GF-D8 (cell line): ENCODE results near the gene PDK1.
"Not testable (repeated sequence)": the region's sequence is repeated elsewhere in the genome, so short reads cannot be mapped to it uniquely, and the experiment has no call there.

ENCODE experiments used
- DNase-seq: peaks from one replicate; lab custom pipeline; 2025; lab: John Stamatoyannopoulos, UW

PDK1 gene

DNA sequence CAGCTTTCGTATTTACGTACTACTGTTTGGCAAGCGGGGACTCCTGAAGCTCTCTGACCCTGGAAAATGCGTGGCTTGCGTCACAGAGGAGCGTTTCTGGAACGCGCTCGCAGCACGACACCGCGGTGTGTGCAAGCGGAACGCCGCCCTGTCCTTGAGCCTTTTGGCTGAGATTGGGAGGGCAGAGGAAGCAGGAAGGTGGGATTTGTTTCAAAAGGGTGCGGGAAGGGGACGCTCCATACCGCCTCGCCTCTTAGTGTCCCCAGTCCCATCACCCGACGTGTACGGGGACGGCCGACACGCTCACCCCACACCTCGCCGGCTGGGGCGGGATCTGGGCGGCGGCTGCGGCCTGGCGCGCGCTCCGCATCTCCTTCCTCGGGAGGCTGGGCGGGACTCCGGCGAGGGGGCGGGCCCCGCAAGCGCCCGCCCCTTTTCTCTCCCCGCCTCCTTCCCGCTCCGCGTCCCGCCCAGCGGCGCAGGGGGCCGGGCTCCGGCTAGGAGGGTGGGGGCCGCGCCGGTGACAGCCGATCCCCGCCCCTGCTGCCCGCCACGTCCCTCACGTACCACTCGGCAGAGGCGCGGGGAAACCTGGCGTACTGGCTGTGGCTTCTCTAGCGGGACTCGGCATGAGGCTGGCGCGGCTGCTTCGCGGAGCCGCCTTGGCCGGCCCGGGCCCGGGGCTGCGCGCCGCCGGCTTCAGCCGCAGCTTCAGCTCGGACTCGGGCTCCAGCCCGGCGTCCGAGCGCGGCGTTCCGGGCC lies at the start of gene PDK1:
TSS of gene PDK1 (plus strand) at position 569 of the 762 bp plus-strand sequence. CDS start at position 630, 61 bp downstream.
- DNase-seq: peak; percentile 87

GRCh38 chr2:172507199-172507598 lies 48.7 kb upstream of the PDK1 start:
- DNase-seq: no peak

- peak; percentile 83 for DNase-seq
These were observed 45.8 kb upstream of the PDK1 start for GRCh38 chr2:172510088-172510487.

GRCh38 chr2:172510548-172510947 lies 45.3 kb upstream of the PDK1 start:
- no peak for DNase-seq

GRCh38 chr2:172512810-172513523 lies 42.9 kb upstream of the PDK1 start:
- no peak for DNase-seq

DNA sequence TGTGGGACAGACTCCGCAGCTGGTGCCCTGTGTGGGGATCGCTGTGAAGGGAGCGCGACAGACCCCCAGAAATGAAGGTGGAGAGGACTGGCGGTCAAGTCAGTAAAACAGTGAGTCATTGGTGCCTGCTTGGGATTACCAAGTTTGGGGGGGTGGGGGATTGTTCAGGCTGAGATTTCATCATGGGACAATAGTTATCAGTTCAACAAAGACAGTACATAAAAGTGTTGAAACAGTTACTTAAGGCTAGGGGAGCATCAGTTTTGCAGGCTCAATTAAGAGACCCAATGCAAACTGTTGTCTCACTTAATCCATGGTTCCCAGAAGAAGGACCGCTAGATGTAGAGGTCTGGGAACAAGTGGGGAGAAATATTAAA lies 42.4 kb upstream of the PDK1 start:
- DNase-seq: peak; percentile 81

DNA sequence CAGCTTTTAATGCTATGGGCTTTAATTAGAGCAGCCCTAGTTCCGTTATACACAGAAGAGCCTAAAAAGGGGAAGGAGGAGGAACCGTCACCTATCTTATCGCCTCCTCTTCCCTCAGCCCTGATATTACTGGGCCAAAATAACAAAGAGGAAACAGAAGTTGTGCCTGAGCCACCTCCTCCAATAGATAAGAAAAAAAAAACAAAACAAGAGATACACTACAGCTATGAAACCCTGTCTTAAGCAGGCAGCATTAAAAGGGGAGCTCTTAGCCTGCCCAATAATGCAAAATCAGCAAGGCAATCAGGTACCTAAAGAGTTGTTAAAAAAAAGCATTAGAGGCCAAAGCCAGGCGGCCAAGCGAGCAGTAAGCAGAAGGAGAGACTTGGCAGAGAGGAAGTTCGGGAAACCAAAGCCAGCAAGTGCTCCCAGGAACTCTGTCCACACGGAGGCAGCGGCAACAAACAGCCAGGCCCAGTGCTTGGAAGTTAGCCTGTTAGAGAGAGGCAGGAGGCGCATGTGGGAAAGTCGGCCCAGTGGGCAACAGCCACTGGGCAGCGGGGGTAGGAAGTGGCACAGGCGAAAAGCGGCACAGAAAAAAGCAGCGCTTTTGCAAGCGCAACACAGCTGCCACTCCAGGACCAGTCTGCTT lies 41.8 kb upstream of the PDK1 start:
- peak; percentile 97 for DNase-seq

DNA sequence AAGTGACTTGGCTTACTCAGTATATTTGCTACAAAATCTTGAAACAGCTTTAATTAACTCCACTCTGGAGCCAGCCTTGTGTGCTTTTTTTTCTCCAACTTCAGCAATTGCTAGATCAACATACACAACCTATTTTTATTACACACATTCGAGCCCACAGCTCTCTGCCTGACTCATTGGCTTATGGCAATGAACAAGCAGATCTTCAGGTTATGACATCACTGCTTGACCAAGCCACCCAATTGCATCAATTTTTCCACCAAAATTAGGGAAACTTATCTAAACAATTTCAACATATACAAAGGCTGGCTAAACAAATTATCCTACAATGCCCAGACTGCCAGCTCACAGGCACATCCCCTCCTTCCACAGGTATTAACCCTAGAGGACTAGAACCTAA lies 39.6 kb upstream of the PDK1 start:
- DNase-seq: peak; percentile 29

DNA sequence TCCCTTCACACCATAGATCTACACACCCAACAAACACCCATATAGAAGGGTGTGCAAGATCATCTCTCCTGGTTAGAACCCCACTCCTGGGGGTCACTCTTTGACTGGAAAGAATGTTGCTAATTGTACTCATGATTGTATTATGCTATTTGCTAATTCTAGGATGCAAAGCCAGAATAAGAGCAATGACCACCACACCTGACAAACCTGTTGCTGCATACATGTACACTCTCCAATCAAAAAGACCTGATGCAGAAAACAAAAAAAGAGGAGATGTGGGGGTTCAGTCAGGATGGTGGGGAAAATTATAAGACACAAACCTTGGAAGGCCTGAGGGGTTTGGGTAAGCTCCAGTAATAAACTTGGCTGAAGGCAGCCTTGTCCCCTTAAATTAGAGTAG lies 36.9 kb upstream of the PDK1 start:
- DNase-seq: no peak

DNA sequence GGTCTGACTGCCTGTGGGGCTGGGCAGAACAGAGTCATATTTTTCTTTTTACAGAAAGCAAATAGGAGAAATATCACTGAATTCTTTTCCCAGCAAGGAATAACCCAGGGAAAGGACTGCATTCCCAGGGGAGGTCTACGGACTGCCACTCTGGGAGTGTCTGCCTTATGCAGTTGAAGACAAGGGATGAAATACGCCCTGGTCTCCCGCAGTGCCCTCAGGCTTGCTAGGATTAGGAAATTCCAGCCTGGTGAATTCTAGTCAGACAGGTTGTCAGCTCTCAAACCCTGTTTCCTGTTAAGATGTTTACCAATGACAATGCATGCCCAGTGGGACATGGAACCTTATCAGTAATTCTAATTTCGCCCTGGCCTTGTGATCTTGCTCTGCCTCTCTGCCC lies 30.3 kb upstream of the PDK1 start:
- no peak for DNase-seq

DNA sequence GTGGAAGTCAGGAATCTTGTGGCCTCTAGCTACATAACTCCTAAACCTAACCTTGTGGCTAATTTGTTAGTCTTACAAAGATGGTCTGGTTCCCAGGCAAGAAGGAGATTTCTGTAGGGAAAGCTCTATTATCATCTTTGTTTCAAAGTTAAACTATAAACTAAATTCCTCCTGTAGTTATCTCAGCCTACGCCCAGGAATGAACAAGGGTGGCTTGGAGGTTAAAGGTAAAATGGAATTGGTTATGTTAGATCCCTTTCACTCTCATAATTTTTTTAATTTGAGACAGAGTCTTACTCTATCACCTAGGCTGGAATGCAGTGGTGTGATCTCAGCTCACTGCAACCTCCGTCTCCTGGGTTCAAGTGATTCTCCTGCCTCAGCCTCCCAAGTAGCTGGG lies 24.6 kb upstream of the PDK1 start:
- DNase-seq: no peak

DNA sequence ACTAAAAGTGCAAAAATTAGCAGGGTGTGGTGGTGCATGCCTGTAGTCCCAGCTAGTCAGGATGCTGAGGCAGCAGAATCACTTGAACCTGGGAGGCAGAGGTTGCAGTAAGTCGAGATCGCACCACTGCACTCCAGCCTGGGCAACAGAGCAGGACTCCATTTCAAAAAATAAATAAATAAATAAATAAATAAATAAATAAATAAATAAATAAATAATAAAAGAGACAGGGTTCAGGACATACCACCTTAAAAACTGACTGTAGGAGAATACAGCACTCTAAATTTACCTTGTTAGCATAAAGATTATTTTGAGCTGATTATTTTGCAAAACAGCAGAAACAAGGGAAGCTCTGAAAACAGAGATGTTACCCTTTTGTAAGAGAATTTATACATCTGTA lies 23.4 kb upstream of the PDK1 start:
- DNase-seq: not testable (repeated sequence)

DNA sequence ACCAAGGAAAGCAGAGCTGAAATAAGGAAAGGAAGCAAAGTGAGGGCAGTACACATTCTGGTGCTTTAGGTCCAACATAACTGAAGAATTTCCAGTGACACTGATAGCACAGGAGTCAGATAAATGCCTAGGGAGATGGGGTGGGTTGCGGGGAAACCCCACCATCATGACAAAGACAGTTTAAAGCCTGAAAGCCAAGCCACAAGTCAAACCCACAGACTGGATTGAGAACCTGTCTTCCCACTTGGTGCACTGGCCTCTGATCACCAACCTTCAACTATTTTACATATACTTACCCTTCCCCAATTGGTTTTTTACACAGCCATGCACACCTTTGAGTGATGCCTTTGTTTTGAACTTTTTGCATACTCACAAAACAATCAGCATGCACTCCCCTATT lies 22.2 kb upstream of the PDK1 start:
- no peak for DNase-seq

DNA sequence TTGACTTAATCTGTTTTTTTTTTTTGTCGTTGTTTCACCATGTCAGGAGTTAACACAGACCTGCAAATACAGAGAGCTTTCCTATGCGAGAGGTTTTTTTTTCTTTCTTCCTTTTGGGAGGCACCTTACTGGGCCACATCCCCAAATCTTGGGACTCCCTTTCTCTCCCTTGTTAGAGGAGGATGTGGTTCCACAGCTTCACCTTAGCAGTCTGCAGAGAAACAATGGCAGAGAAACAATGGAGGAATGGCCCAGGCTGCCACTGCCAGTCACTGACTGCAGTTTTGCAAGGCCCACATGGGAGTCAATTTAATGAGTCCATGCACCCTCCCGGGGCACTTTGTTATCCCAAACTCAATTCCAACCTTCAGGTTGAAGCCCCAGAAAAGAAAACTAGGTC lies 20.8 kb upstream of the PDK1 start:
- DNase-seq: no peak

DNA sequence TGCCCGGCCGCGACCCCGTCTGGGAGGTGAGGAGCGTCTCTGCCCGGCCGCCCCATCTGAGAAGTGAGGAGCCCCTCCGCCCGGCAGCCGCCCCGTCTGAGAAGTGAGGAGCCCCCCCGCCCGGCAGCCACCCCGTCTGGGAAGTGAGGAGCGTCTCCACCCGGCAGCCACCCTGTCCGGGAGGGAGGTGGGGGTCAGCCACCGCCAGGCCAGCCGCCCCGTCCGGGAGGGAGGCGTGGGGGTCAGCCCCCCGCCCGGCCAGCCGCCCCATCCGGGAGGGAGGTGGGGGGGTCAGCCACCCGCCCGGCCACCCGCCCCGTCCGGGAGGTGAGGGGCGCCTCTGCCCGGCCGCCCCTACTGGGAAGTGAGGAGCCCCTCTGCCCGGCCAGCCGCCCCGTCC lies 18.0 kb upstream of the PDK1 start:
- not testable (repeated sequence) for DNase-seq

GRCh38 chr2:172539767-172540166 lies 16.1 kb upstream of the PDK1 start:
- DNase-seq: no peak

DNA sequence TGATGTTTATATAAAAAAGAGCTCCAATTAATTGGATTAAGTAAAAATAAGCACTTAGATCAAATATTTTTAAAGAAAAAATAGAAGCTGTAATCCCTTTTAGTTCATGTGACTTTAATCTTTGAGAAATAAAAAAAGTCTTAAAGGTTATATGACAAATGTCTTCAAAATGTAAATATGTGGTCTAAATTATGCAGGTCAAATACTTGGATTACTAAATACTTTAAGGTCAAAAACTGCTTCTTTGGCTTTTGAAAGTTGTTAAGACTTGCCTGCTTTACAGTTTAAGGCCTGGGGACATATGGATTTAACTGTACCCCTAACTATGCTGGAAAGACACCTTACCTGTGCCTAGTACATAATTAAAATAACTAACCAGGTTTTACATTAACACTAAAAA lies 15.5 kb upstream of the PDK1 start:
- no peak for DNase-seq

- DNase-seq: no peak
These were observed 10.3 kb upstream of the PDK1 start for GRCh38 chr2:172545408-172546075.

GRCh38 chr2:172549131-172549530 lies 6.8 kb upstream of the PDK1 start:
- no peak for DNase-seq

- DNase-seq: not testable (repeated sequence)
These were observed 6.1 kb upstream of the PDK1 start for GRCh38 chr2:172549802-172550201.

DNA sequence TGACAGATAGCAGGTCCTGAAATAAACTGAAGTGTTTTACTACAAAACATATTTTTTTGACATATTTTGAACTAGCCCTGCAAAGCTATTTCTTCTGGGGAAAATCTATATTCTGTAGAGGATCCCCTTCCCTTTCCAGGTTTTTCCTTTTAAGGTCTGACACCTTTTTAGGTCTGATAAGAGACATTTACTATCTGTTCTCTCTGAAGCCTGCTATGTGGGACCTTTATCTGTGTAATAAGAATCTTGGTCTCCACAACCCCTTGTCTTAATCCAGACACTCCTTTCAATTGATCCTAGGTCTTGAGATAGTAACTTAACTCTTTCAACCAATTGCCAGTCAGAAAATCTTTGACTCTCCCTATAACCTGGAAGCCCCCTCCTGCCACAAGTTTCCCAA lies 5.5 kb upstream of the PDK1 start:
- DNase-seq: no peak

GRCh38 chr2:172551271-172551670 lies 4.6 kb upstream of the PDK1 start:
- DNase-seq: peak; percentile 23
